Measurements from ENCODE around the gene PKP1.

Gene PKP1

GRCh38 chr1:201375169-201375568, 91.9 kb downstream of the PKP1 start:
- H3K4me3 ChIP-seq (ENCODE audit: low read depth, low read length), result no peak overlapping the region
- H3K27ac ChIP-seq (ENCODE audit: extremely low read depth, low read depth, low read length), result no peak overlapping the region
- no peaks in the 10 kb centered on the region for H3K9me3 ChIP-seq (ENCODE audit: control insufficient read depth, insufficient read depth, low read depth, low read length)
- ChIA-PET POLR2A (interaction anchor here (0.6 kb wide), 1 partner anchor 115 kb away, joined by 7 read pairs; no protein-coding TSS in a partner anchor), CTCF (interaction anchor here (0.6 to 5.9 kb wide), 9 partner anchors 10 to 121 kb away, joined by 3 to 52 read pairs (median 4); no protein-coding TSS in a partner anchor)
- no peaks in the 10 kb centered on the region for H3K36me3 ChIP-seq (ENCODE audit: control insufficient read depth in 2 of 2, insufficient read depth in 1 of 2, low read length in 2 of 2)
- TF ChIP-seq ELK4 (IDR thresholded peaks at IDR 0.05; ENCODE audit: borderline replicate concordance, low read depth, low read length), result no peak
- TF ChIP-seq CTCF (tag by site-specific recombination; IDR thresholded peaks at IDR 0.05), result peak; percentile 19; the same call in 1 of the 2 replicates
- TF ChIP-seq ZNF112 (tag by site-specific recombination; IDR thresholded peaks at IDR 0.05), result no peak
- TF ChIP-seq ZNF76 (tag by site-specific recombination; IDR thresholded peaks at IDR 0.05; ENCODE audit: borderline replicate concordance, low read depth), result no peak
- no peak for TF ChIP-seq KLF17 (tag by site-specific recombination; IDR thresholded peaks at IDR 0.05)
- no peak for TF ChIP-seq ZNF48 (tag by site-specific recombination; IDR thresholded peaks at IDR 0.05)
- TF ChIP-seq ZNF2 (tag by site-specific recombination; IDR thresholded peaks at IDR 0.05), result peak; percentile 61; the same call in 1 of the 2 replicates
- H3K4me1 ChIP-seq (ENCODE audit: control insufficient read depth, insufficient read depth, low read length), result no peaks in the 10 kb centered on the region

- H3K4me3 ChIP-seq (ENCODE audit: low read depth, low read length), result no peak overlapping the region
- POLR2A ChIA-PET, result no interaction called here
- CTCF ChIA-PET, result interaction anchor here (0.7 to 5.9 kb wide), 7 partner anchors 9 to 67 kb away, joined by 3 to 52 read pairs (median 4); no protein-coding TSS in a partner anchor
- TF ChIP-seq ZNF830 (tag by site-specific recombination; IDR thresholded peaks at IDR 0.05; ENCODE audit: low read depth), result no peak
- TF ChIP-seq ZNF341 (tag by site-specific recombination; IDR thresholded peaks at IDR 0.05; ENCODE audit: low read depth), result no peak
- TF ChIP-seq ZNF521 (tag by site-specific recombination; IDR thresholded peaks at IDR 0.05), result no peak
- no peak for TF ChIP-seq ZNF624 (tag by site-specific recombination; IDR thresholded peaks at IDR 0.05)
- no peak for TF ChIP-seq ZNF223 (tag by site-specific recombination; IDR thresholded peaks at IDR 0.05)
- TF ChIP-seq ZNF10 (tag by site-specific recombination; IDR thresholded peaks at IDR 0.05), result no peak
- TF ChIP-seq KLF17 (tag by site-specific recombination; IDR thresholded peaks at IDR 0.05), result no peak
- TF ChIP-seq ZNF513 (tag by site-specific recombination; IDR thresholded peaks at IDR 0.05), result no peak
- TF ChIP-seq ZNF549 (tag by site-specific recombination; IDR thresholded peaks at IDR 0.05), result no peak
- TF ChIP-seq ZBTB7A (tag by site-specific recombination; IDR thresholded peaks at IDR 0.05; ENCODE audit: low read depth), result no peak
- TF ChIP-seq ZNF596 (tag by site-specific recombination; IDR thresholded peaks at IDR 0.05), result no peak
- no peak for TF ChIP-seq BCL11B (tag by site-specific recombination; IDR thresholded peaks at IDR 0.05; ENCODE audit: low read depth)
- no peak for TF ChIP-seq ZNF26 (tag by site-specific recombination; IDR thresholded peaks at IDR 0.05)
- TF ChIP-seq MEIS1 (CRISPR knock-in tag; IDR thresholded peaks at IDR 0.05; ENCODE audit: borderline replicate concordance), result no peak
- no peak for TF ChIP-seq EGR2 (tag by site-specific recombination; IDR thresholded peaks at IDR 0.05; ENCODE audit: low read depth)
- TF ChIP-seq ZNF404 (tag by site-specific recombination; IDR thresholded peaks at IDR 0.05), result no peak
- TF ChIP-seq FEZF1 (tag by site-specific recombination; IDR thresholded peaks at IDR 0.05), result no peak
- no peak for TF ChIP-seq HOXD13 (CRISPR knock-in tag; IDR thresholded peaks at IDR 0.05; ENCODE audit: borderline replicate concordance)
- TF ChIP-seq ZNF214 (tag by site-specific recombination; IDR thresholded peaks at IDR 0.05; ENCODE audit: borderline replicate concordance), result no peak
- H3K27ac ChIP-seq (ENCODE audit: extremely low read depth, low read depth, low read length), result no peak overlapping the region
- no peaks in the 10 kb centered on the region for H3K4me1 ChIP-seq (ENCODE audit: control insufficient read depth, insufficient read depth, low read length)
- no peaks in the 10 kb centered on the region for H3K36me3 ChIP-seq (ENCODE audit: control insufficient read depth in 2 of 2, insufficient read depth in 1 of 2, low read length in 2 of 2)
- H3K9me3 ChIP-seq (ENCODE audit: control insufficient read depth, insufficient read depth, low read depth, low read length), result no peaks in the 10 kb centered on the region
Measured at GRCh38 chr1:201376107-201376463, 92.8 kb downstream of the PKP1 start.

Measured in HEK293 (cell line).